ENCODE results near the gene SP9.

Gene SP9

DNA sequence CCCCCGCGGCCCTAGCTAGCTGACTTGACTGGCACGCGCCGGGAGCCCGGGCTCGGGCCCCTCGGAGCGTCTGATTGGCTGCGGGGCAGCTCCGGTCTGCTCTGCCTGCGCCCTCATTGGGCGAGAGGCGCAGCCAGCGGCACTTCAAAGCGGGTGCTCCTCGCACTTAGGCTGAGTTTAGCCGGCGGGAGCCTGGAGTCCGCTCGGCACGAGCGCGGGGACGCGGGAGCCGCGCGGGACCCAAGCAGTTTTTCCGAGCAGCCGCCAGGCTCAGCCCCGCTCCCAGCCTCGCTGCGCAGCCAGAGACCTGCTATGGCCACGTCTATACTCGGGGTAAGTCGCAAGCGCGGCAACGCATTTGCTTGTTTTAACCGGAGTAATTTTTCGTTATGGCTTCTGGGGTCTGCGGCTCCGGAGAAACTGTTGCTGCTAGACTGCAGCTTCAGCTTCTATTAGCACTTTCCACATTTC, at the start of gene SP9:
SP9 (plus strand) TSS at position 174 of the 471 bp plus-strand sequence; CDS start at position 313, 139 bp downstream.
- peak in 17 of 56 donors; percentile 14 to 73 (median 39) for DNase-seq

DNA sequence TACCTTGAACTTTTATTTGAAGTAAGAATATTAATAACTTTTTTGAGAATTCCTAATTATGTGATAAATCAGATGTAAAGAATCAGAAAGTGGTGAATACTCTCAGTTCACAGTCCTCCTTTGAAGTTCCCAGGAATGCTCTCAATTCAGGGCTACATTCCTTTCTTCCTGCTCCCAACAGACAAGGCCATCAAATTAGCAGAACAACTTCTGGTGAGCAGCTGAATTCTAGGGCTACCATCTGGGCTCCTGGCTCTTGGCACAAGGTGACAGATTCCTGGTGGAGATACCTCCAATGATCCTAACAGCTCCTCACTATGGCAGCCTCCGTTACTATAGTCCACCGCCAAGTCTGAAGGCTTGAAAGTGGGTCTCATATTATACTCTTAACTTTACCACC, 48.6 kb upstream of the SP9 start:
- DNase-seq, result no peak

DNA sequence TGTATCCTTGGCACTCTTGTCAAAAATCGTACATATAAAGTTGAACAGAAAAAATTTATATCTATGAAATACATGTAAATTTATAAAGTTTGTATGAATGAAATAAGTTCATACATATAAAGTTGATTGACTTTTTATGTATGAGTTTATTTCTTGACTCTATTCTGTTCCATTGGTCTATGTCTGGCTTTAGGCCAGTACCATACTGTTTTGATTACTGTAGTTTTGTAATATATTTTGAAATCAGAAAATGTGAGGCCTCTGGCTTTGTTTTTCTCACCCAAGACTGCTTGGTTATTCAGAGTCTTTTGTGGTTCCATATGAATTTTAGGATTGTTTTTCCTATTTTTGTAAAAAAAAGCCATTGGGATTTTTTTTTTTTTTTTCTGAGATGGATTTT, 41.8 kb upstream of the SP9 start:
- DNase-seq, result no peak

DNA sequence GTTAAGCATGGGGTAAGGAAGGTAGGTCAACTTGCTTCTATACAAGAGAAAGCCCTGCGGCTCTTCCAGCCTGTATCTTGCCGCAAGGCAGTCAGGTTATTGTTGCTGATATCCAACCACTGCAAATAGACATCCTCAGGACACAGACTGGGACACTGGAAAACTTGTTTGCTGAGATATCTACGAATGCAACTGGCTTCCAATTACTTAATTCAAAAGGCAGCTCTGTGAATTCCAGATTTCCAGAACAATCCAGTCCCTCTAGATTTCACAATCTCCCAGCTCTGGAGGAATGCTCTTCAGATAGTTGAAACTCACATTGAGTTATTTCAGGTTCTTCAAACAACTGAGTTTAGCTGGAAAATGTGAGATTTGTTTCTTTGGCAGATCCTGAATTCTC, 34.6 kb upstream of the SP9 start:
- no peak for DNase-seq

DNA sequence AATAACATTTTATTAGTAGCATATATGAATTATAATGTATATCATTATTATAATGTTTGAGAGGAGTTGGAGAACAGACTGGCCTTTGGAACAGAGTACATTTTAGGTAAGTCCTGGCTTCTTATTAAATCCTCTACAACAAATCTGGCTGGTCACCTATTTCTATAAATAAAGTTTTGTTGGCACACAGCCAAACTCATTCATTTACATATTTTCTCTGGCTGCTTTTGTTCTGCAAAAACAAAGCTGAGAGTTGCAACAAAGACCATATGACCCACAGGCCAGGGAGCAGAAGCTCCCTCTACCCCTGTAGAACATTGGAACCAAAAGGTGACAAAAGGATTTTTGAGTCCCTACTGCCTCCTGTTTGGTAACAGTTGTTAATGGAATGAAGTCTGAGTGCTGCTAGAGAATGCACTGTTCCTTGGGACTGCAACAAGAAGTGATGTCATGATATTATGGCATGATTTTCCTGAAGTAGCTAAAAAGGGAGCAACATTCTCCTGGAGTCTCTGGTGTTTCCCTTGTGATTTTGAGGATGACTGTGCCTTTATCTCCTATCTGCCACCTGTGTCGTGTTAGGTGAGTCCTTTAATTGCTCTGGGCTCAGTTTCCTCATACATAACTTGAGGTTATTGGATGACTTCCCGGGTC, 22.0 kb upstream of the SP9 start:
- DNase-seq, result no peak

DNA sequence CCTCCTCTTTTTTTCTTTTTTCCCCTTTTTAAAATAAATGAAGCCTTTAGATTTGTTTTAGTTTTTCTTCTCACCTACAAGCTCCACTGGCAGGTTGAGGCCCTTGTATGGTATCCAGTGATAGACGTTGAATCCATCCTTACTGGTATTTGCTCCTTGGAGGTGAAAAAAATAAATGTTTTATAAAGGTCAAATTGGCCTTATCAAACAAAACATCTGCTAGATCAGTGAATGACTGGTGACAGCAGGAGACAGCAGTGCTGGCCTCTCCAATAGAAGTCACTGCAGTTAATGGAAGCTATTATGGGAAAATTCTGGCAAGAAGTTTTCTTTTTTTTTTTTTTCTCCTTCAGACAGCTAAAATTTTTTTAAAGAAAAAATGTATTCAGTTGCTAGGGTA, 12.6 kb upstream of the SP9 start:
- DNase-seq, result no peak

DNA sequence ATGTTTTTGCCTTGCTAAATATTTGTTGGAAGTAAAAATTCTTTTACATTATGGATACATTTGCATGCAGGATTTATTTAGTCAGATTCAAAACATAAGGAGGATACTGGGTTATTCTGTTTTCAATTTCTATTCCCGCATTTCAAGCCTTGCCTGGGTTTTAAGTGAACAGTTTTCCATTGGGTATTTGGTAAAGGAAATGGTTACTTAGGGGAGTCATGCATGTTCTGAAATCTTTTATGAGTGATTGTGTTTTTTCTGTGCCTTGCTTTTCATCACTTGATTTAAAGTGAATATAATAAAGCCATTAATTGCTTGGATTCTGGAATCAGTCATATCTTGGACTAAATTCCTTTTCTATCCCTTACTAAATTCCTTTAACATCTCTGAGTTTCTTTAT, 12.0 kb upstream of the SP9 start:
- no peak for DNase-seq

DNA sequence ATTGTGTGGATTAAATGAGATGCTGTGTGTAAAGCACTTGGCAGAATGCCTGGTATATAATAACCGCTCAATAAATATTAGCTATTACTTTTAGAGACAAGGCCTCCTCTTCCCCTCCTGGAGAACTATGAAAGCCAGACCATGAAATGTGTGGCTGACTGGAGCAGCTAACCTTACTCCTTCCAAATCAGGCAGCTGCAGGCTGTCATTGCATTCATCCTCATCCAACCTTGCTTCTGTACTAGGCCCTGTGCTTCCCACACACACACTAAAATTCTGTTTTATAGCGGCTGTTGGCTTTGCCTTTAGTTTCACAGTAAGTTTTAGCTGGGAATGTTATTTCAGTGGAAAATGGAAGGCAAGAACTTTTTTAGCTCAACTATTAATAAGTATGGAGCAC, 10.2 kb upstream of the SP9 start:
- no peak for DNase-seq

DNA sequence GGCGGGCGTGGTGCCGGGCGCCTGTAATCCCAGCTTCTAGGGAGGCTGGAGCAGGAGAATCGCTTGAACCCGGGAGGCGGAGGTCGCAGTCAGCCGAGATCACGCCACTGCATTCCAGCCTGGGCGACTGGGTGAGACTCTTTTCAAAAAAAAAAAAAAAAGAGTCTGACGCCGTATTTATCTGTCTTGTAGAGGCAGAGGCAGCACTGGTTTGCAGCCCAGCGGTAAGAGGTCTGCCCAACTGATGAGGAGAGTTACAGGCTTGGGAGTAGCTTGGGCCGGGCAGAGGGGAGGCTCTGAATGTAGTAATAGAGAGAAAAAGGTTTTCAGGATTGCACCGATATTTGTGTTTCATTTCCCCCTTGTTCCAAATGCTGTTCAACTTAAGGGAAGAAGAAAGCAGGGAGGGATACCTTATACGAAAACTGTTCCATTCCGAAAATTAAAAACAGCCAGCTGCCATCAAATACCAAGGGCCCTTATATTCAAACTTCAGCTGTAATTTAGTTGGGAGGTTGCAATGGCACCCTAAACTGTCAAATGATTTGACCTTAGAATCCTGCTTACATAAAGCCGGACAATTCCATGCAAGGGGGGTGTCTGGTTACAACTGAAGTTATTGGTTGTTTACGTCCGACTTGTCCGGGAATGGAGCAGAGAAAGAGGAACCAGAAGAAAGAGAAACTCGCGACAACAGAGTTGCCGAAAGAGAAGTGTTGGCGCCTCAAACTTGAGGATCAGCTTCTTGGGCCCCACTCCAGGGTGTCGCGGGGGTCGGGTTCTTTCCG, 9.2 kb upstream of the SP9 start:
- no peak for DNase-seq

DNA sequence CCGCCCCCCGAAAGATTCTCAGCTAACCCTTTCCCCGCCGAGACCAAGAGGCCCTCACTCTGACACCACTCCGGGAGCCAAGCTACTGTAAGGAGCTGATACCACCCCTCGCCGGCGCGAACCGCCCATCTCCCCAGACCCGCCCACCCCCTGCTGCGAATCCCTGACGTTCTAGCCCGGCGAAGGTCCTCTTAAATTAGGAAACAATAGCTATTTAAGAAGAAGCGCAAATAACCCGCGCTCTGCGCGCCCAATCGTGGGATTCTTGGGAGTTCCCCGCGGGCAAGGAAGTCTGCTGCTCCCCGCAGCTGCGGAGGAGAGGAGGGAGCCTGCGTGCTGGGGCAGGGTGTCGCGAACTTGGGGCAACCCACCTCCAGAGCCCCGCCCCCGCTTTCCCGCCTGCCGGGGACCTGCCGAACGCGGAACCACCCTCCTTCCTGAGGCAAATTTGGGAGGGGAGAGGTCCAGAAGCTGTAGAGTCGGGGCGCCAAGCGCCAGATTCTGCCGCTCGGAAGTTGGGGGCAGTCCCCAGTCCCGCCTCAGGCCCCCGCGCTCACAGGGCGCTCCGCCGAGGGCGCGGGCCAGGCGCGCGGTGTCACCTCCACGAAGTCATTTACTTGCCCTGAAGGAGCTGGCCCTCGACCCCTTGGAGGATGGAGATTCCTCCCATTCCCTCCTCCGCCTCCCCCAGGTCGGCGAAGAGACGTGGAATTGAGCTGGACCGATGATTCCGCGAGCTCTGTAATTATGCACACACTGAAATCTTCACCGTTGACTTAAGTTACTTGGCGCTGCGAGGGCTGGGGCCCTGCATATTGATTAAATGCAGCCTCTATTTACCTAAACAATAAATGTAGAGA, 8.4 kb upstream of the SP9 start:
- no peak for DNase-seq

DNA sequence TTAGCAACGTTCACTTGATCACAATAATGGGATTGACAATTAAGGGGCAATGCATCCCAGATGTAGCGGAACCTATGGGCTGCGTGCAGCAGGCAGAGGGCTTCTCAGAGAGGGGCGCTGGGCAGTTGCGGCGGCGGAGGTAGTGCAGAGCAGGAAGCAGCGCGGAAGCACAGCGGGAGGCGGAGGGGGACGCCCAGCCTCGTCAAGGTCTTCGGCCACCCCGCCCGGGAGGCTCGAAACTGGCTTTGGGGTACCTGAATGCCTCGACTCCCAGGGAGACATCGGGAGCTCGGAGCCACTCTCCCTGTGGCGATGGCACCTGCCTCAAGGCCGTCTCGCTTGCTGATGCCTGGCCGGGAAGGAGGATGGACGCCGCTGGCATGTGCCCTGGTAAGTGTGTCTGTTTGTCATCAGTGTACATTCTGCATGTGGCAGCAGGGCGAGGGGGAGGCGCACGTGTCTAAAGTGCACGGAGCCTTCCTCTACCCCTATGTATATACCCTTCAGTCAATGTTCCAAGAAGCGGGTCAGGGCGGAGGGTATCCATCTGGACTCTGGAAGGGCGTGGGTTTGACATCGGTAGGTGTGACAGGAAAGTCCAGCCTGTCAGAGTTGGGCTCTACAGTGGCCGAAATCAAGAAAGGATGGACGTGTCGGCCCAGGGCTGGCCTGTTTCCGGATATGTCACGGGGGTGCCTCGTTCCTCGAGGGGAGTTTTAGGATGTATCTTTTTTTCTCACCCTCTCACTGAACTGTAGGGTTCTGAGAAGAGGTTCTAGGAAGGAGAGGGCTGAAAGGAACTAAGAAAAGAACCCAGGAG, 7.5 kb upstream of the SP9 start:
- no peak for DNase-seq

DNA sequence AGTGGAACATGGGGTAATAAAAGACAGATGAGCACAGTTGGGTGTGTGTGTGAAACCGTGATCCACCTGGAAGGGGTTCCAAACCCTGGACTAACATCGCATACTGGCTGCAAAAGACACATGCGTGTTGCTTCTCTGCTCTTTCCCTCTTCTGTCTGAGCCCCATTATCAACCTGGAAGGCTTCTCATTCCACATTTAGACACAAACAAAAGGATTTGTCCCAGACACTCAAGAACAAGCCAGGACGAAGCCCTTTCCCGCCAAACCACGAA, 7.0 kb upstream of the SP9 start:
- DNase-seq, result no peak

DNA sequence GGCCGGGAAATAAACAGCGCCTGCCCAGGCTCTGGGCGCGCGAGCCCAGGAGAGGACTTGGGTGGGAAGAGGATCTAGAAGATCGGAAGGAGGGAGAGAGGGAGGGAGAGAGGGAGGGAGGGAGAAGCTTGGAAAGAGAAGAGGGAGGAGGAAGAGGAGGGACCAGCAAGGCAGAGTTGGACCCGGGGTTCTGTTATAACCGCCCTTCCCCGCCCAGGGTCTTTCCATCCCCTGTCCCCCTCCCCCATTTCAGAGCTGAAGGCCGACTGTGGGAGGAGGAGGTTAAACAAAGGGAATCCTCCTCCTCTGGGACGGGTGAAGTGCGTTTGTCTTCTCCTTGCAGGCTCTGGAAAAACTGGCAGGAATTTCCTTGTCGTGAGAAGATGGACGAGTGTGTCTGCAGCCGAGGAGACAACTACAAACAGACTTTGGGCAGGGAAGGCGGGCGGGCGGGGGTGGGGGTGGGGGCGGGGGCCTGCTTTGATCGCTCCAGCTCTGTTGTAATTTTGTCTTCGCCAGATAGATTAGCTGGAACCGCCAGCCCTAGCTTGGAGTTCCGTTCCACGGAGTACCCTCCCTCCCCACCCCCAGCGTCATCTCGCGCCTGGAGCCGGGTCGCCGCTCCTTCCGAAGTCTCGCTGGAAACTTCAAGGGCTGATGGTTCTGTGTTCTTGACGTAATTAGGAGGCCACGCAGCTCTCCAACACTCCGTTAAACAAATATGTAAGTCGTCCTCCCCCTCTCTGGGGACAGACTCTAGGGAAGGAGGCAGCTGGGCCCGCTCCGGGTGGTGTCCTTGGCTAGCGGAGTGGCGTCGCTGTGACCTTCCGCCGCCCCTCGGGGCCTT, 6.4 kb upstream of the SP9 start:
- no peak for DNase-seq

DNA sequence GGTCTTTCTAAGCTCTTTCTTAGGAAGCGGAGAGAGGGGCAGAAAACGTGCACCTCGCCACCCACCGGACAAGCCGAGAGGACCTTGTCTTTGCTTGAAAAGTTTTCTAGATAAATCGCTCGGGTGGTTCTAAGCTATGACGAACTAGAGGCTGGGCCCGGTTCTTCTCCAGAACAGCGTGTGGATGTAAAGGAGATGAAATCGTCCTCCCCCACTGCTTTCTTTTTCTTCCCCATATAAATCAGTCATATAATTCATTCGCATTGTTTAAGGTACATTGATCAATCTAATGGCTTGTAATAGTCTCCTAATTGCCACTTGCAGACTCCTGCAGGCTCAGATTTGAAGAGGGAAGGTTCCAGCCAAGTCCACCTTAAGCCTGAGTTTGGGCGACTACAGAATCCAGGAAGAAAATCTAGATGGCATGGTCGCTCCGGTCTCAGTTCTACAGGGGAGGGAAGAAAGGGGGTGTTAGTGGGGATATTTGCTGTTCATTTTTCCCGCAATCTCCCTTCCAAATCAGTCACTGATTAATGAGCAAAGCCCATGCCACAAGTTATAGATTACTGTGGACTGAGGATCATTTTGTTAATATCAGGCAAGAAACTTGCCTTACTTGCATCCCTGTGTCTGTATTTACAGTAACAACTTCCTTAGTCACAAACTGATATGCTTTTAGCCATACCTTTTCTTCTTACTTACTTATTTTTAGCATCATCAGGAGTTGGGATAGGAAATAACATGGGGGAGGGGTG, 5.6 kb upstream of the SP9 start:
- DNase-seq, result no peak

DNA sequence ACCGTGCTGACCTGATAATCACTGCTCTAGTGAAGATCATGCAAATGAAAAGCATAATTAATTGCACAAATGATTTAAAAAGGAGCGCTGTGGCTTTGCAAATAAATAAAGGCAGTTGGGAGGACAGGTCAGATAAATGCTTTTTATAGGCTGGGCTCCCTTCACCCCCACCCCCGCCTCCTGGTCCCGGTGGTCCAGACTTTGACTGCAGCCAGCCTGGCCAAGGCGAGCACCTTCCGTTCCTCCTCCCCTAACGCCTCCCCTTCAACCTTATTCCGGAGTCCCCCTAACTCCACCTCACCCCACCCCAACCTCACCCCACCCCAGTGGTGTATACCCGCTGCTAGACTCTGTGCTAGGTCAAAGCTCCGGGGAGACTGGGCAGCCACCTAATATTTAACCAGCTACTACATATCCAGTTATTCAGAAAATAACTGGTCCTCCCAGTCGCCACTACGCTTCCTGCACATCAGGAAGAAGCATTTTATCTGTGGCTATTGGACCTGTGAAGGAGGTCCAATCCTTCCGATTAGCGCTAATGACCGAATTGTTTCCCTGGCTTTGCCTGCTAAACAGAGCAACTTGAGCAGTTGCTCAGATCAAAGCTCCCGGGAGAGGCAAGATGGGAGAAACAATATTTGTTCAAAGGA, 3.7 kb upstream of the SP9 start:
- DNase-seq, result no peak

DNA sequence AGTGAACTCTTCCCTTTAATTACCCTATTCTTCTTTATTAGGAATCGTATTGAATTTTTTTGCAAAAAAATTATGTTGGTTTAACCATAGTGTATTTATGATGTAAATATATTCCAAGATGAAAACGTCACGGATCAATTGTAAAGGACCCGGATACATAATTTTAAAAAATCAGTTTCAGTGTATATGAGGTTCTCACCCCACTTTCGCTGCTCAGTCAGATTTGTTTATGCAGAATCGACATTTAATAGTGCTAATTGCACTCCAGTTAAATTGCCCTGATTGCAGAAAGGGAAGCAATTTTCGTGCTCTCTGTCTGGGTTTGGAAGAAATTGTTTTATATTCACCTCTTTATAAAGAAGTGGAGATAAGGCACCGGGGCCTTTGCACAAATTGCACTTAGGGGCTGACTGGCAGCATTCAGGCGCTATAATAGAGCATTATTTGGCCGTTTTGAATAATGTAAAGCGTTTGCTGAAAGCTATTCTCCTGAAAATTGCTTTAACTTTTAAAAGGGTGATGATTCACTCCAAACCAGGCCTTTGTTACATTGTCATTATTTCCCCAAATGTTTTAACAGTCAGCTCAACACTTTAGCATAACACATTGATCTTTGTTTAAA, 3.0 kb upstream of the SP9 start:
- no peak for DNase-seq

DNA sequence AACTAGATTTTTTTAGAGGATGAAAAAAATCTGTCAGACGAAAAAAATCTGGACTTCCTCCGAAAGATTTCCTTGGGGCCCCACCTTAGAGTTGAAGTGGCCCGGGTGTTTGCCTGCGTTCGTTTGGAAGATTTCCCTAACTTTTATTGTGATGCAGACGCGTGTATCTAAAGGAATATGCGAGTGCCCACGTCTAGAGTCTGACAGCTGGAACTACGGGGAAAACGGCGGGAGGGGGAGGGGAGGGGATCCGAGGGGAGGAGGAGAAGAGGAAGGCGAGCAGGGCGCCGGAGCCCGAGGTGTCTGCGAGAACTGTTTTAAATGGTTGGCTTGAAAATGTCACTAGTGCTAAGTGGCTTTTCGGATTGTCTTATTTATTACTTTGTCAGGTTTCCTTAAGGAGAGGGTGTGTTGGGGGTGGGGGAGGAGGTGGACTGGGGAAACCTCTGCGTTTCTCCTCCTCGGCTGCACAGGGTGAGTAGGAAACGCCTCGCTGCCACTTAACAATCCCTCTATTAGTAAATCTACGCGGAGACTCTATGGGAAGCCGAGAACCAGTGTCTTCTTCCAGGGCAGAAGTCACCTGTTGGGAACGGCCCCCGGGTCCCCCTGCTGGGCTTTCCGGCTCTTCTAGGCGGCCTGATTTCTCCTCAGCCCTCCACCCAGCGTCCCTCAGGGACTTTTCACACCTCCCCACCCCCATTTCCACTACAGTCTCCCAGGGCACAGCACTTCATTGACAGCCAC, 2.4 kb upstream of the SP9 start:
- no peak for DNase-seq

DNA sequence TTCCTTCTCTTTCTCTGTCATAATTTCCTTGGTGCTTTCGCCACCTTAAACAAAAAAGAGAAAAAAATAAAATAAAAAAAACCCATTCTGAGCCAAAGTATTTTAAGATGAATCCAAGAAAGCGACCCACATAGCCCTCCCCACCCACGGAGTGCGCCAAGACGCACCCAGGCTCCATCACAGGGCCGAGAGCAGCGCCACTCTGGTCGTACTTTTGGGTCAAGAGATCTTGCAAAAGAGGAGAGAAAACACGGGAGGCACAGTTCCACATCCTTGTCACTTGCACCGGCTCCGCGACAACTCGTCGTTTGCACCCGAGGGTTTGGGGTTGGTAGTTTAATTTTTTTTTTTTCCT, 1.8 kb upstream of the SP9 start:
- no peak for DNase-seq

Data from nucleus accumbens (tissue), 56 donors.